GM04504 (cell line): ENCODE data around the gene ZIM2.

ENCODE experiments used
- DNase-seq: peaks from one replicate; pipeline ENCODE4 v3.0.0-alpha.2; 2012; ENCODE audit warnings: low read depth

The ZIM2 gene

DNA sequence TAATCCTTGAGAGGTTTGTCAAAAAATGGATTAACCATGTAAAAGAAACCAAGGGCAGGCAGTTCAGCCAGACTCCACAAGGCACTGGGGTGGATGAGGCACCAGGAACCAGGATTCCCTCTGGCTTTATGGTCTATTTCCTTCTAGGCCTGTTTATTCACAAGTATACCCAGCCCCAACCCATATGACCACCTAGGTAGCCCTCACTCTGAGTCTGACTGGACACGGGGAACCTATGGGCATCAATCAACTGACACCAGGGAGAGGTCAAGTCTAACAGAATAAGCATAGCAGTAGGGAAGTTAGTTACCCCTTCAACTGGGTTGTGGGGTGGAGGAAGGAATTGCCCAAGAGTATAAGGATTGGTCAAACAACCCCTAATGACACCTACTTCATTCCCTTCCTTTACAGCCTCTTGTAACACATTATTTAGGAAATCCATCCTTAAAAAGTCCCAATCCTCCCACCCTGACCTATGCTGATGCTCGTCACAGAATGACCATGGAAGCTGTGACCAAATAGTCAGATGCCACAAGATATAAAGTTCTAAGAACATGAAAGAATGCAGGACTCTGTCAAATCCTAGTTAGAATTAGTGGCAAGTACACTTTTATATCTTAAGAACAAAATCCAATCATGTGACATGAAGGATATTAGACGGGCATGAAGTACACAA is 31.7 kb downstream of the ZIM2 start:
- no peak for DNase-seq

DNA sequence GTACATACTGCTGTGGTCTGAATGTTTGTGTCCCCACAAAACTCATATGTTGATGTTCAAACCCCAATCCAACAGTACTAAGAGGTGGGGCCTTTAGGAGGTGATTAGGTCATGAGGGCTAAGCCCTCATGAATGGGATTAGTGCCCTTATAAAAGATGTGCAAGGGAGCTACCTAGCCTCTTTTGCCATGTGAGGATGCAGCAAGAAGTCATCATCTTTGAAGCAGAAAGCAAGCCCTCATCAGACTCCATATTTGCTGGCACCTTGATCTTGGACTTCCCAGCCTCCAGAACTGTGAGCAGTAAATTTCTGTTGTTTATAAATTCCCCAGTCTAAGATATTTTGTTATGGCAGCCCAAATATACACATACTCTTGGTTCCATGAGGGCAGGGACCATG is 33.9 kb downstream of the ZIM2 start:
- DNase-seq: no peak

DNA sequence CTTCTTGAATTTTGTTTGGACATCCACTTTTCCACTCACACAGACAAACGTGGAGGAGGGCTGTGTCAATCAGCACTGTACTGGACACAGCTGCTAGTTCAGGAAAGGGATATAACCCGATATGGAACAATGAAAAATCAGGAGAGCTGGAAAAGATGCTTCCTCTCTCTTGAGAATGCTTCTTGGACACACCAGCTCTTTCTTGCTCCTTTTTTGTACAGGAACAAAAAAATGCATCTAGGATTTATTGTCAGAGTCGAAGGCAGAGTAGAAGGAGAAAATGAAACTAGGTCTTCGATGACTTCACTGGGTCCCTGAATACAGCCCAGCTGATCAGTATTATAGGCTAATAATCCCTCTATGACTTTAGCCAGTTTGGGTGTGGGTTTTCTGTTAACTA is 62.2 kb downstream of the ZIM2 start:
- no peak for DNase-seq

DNA sequence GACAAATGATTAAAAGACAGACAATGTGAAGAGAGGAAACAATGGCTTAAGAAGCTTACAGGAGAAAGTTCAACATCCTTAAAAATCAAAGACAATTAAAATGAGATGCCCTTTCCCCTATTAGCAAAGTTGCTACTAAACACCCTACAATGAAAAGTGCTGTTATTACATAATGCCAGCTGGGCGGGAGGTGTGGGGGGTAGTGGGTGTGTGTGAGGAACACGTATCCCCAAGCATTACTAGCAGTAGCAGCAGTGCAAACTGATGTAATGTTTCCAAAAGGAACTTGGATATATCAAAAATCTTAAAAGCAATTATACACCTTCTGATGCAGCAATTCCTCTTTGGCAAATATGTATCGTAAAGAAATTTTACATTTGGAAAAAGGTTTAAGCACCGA is 70.9 kb downstream of the ZIM2 start:
- DNase-seq: no peak

DNA sequence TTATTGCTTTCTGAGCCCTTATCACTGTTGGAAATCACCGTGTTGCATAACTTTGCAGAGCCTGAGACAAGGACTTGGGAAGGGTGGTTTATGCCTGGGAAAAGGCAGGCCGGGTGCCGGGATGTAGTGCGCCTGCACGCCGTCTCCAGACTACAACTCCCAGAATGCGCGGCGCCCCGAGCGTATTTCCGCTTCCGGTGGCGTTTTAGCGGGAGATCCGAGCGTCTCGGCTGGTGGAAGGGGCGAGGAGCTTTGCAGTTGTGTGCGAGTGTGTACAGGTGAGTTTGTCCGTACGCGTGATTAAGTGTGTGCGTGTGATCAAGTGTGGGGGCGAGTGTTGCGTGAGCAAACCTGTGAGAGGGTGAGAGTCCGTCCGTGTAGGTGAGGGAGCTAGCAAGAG is 75.4 kb downstream of the ZIM2 start:
- no peak for DNase-seq

DNA sequence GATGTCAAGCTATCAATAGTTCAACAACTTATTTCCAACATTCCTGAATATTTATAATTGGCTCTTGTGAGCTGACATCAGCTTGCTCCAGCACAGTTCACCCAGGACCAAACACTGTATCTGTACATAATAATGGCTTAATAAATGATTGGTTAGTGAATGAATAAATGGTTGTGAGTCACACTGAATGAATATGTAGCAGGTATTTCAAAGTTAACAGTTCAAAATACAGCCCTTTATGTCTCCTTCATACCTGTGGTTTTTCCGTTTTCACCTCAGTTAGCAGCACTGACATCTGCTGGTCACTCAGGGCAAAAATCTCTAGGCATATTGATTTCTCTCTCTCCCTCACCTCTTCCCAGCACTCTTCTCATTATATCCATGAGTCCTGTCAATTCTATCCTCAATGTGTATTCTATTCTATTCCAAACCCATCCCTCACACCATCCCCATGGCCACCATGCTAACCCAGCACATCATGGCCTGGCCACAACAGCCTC is 76.3 kb downstream of the ZIM2 start:
- DNase-seq: no peak

DNA sequence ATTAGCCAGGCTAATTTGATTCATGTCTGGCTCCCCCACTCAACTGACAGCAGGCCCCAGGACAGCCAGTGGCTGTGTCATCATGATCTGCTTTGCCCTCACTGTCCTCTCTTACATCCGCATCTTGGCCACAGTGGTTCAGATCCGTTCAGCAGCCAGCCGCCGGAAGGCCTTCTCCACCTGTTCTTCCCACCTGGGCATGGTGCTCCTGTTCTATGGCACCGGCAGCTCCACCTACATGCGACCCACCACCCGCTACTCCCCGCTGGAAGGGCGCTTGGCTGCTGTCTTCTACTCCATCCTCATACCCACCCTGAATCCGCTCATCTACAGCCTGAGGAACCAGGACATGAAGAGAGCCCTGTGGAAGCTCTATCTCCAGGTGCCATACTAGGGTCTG is 79.7 kb downstream of the ZIM2 start:
- no peak for DNase-seq

DNA sequence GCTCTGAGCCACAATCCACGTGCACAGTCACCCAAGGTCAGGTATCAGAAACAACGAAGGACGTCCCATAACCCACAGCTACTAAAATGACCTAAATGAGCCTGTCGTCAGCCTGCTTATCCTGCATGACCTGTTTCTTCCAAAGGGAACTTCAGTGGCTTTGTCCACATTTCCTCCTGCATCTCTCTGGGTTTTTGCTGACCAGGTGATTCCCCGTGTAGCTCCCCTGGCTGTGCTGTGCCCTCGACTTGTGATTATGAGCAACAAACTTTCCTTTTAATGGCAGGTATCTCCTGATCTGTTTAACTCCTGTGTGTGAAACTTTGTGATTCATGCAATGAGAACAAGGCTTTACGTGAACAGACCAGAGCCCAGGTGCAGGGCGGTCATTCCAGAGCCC is 81.0 kb downstream of the ZIM2 start:
- no peak for DNase-seq

DNA sequence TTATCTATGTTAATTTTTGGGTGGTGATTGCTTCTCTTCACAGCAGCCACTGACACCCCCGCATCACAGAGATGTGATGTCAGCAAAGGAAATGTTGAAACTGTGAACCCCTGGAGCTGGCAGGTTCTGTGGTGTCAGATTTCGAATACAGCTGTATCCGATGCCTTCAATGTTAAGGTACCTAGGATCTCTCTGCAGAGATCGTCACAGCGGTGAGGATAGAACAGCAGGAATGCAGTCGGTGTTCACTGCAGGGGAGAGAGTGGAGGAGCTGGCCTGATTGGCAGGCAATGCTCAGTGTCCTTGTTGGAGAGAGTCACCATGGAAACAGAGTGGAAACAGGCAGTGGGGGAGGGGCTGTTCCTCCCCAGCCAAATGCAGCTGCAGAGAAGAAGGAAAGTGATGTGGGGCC is 89.4 kb downstream of the ZIM2 start:
- no peak for DNase-seq

DNA sequence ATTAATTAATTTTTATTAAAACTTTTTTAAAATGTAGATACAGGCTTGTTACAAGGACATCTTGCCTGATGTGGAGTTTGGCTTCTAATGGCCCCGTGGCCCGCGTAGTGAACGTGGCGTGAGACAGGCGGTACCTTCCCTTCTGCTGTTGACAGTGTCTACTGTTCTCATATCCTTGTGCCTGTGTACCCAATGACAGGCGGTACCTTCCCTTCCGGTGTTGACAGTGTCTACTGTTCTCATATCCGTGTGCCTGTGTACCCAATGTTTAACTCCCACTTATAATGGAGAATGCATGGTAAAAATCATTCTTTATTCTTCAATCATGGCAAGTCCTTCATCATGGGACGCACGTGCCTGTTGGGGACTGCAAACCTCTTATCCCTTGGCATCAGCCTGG is 89.9 kb downstream of the ZIM2 start:
- no peak for DNase-seq

DNA sequence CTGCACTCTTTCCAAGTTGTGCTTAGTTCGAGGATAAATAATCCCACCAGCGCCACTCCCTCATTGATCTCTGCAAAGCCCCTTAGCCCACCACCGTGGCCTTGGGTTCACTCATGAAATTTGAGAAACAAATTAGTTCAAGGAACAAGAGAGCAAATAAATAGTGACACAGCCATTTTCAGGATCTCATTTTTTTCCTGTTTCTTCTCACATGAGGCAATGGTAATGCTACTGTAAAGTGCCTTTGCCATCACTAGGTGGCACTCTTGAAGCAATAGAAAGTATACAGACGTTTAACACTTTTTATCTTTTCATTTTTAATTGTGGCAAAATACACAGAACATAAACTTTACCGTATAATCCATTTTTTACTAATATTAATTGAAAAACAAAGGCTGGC is 92.1 kb downstream of the ZIM2 start:
- no peak for DNase-seq

DNA sequence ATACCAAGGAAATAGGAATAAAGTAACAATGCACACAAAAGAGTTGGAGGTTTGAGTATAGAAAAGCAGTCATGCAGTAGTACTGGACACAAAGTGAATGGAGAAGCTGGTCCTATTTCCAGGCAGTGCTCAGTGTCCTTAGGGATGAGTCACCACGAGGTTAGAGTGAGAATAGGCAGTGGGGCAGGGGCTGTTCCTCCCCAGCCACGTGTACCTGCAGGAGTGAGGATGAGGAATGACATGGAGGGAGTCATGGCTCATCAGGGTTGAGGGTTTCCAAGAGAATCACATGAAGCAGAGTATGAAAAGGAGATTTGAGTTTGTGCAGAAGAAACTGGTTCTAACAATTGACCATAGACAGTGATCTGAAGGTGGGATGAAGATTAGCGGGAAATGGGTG is 94.2 kb downstream of the ZIM2 start:
- DNase-seq: no peak

DNA sequence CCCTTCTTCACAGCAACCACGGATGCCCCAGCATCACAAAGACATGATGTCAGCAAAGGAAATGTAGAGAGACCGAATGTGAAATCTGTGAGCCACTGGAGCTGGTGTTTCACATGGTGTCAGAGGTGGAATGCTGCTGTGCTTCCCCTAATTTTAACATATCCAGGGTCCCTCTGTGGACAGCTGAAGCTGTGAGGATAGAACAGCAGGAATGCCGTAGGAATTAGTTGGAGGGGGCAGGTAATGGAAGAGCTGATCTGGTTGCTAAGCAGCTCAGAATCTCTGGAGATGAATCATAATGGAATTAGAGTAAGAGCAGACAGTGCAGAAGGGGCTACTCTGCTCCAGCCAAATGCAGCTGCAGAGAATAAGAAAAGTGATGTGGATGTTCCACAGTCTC is 100.0 kb downstream of the ZIM2 start:
- DNase-seq: no peak

DNA sequence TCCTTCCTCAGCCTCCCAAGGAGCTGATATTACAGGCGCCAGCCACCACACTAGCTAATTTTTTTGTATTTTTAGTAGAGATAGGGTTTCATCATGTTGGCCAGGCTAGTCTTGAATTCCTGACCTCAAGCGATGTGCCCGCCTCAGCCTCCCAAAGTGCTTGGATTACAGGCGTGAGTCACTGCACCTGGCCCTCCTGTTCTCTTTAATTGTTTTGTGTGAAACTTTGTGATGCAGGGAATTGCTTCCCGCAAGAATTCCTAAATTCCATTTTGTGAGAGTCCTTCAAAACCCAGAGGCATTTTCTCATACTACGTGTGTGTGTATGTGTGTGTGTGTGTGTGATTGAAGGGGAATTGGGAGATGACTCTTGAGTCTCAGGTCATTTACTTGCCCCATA is 104.0 kb downstream of the ZIM2 start:
- DNase-seq: no peak

DNA sequence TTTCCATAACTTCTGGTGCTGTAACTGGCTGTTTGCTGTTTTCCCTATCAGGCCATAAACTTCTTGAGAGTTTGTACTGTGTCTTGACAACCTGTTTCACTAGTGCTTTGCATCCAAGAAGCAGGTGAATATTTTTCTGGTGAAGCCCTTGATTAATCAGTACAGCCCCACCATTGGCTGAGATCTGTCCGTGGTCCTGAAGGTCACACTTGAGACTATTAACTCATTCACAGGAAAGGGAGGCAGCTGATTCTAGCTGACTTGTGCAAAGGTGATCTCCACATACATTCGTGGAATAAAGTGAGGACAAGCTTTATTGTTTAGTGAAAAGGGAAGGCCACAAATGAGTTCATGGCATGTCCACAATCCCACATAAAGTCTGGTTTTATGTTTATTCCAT is 107.5 kb downstream of the ZIM2 start:
- DNase-seq: no peak

DNA sequence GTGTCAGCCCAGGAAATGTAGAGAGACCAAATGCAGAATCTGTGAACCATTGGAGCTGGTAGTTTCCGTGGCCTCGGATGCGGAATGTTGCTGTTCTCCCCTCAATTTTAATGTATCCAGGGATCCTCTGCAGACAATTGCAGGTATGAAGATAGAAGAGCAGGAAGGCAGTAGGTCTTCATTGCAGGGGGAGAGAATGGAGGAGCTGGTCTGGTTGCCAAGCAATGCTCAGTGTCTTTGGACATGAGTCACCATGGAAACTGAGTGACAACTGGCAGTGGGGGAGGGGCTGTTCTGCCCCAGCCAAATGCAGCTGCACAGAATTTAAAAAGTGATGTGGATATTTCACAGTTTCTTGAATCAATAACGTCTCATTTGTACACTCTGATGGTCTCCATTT is 112.8 kb downstream of the ZIM2 start:
- DNase-seq: no peak

DNA sequence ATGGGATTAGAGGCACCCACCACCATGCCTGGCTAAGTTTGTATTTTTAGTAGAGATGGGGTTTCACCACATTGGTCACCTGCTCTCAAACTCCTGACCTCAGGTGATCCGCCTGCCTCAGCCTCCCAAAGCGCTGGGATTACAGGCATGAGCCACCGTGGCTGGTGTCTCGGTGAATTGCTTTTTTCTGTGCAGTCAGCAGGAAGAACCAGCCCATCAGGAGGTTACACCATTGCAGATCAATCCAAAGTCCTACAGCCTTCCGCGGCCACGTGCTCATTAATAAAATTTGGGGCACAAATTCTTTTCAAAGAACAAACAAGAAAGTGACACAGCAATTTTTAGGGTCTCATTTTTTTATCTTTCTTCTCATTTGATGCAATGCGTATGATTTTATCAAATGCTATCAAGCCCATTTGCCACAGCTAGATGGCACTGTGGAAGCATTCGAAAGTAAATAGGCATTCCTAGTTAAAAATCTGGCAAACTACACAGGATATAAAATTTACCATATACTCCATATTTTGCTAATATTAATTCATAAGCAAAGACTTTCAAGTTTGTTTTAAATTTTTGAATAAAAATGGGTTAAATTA is 114.6 kb downstream of the ZIM2 start:
- no peak for DNase-seq
